Stimulated activated naive CD8-positive, alpha-beta T cell treated with anti-CD3 and anti-CD28 coated beads, Interleukin-15, Interleukin-2, amounts not matched to agents 100 U/mL and 50 U/mL, for 24 hours (primary cell): ENCODE measurements around the gene KRT16.
"Not testable (repeated sequence)": the region's sequence is repeated elsewhere in the genome, so short reads cannot be mapped to it uniquely, and the experiment has no call there.

Experiments used
- ATAC-seq: fragments of 150-1000 bp; cut with Tn5 transposase; one replicate; pipeline ENCODE4 v1.10.0; 2021
- DNase-seq: peaks from one replicate; pipeline ENCODE4 v3.0.0; 2021

Gene KRT16

GRCh38 chr17:41583137-41584127, 29.1 kb downstream of the KRT16 start:
- no peak for DNase-seq
- ATAC-seq = no peak

GRCh38 chr17:41582061-41582968, 30.3 kb downstream of the KRT16 start:
- DNase-seq, ATAC-seq: not testable (repeated sequence)

- ATAC-seq (no peak), DNase-seq (no peak)
These were observed 31.1 kb downstream of the KRT16 start for GRCh38 chr17:41581366-41582060.

GRCh38 chr17:41580687-41581365, 31.7 kb downstream of the KRT16 start:
- ATAC-seq (no peak), DNase-seq (no peak)

GRCh38 chr17:41580244-41580575, 32.4 kb downstream of the KRT16 start:
- no peak for DNase-seq
- no peak for ATAC-seq

GRCh38 chr17:41579484-41580243, 32.9 kb downstream of the KRT16 start:
- ATAC-seq (peak; percentile 89), DNase-seq (peak; percentile 80)

GRCh38 chr17:41578971-41579370, 33.6 kb downstream of the KRT16 start:
- DNase-seq (no peak), ATAC-seq (no peak)

- ATAC-seq (no peak), DNase-seq (no peak)
These were observed 34.0 kb downstream of the KRT16 start for GRCh38 chr17:41578538-41578937.

- not testable (repeated sequence) for ATAC-seq, DNase-seq
These were observed 35.8 kb downstream of the KRT16 start for GRCh38 chr17:41576740-41577139.

GRCh38 chr17:41575336-41575735, 37.2 kb downstream of the KRT16 start:
- ATAC-seq = no peak

GRCh38 chr17:41571561-41572434, 40.8 kb downstream of the KRT16 start, which contains the start of gene KRT9:
Gene KRT9, minus strand, starts transcription at chr17:41572059. Its CDS starts 67 bp downstream, at chr17:41571992.
- no peak for ATAC-seq
- DNase-seq = no peak

More at GRCh38 chr17:41575336-41575735, 37.2 kb downstream of the KRT16 start:
- no peak for DNase-seq

GRCh38 chr17:41567317-41567716, 45.2 kb downstream of the KRT16 start:
- ATAC-seq = no peak
- DNase-seq = no peak

- DNase-seq = no peak
- ATAC-seq = no peak
These were observed 47.2 kb downstream of the KRT16 start for GRCh38 chr17:41565338-41565737.

GRCh38 chr17:41563607-41564170, 48.9 kb downstream of the KRT16 start:
- DNase-seq (no peak), ATAC-seq (no peak)

- ATAC-seq = no peak
- DNase-seq = no peak
These were observed 51.0 kb downstream of the KRT16 start for GRCh38 chr17:41561554-41561953.
